K562 (cell line): ENCODE data around the gene FRRS1L. TPM values are rescaled to one million over a fixed set of nuclear protein-coding genes. Genes with fewer than 3 reads are reported as not detected.

ENCODE experiments used
- MBD2 ChIP-seq: sonication (generic); IDR thresholded peaks from 2 replicates; pipeline ENCODE4 v1.6.1; 2016; ENCODE audit warnings: low read depth, borderline replicate concordance
- MCM7 ChIP-seq, 2 experiments: fragments of 450-650 bp; IDR thresholded peaks; 2 replicates each; pipeline ENCODE4 v1.6.1; 2016 to 2018
- NFRKB ChIP-seq: fragments of 450-650 bp; IDR thresholded peaks from 2 replicates; pipeline ENCODE4 v1.6.1; 2016; ENCODE audit warnings: low read depth
- PYGO2 ChIP-seq: fragments of 450-650 bp; IDR thresholded peaks from 2 replicates; pipeline ENCODE4 v1.6.1; 2016; ENCODE audit warnings: mild to moderate bottlenecking, missing genetic modification characterization, moderate library complexity, missing compliant biosample characterization
- RBM25 ChIP-seq: fragments of 200-400 bp; formaldehyde crosslinking; IDR thresholded peaks from 2 replicates; pipeline ENCODE4 v1.6.1; 2018; ENCODE audit warnings: low read length, low read depth, moderate library complexity; ENCODE audit not compliant: severe bottlenecking
- RFX1 ChIP-seq: fragments of 450-650 bp; IDR thresholded peaks from 2 replicates; pipeline ENCODE4 v1.6.1; 2016; ENCODE audit warnings: mild to moderate bottlenecking, moderate library complexity
- YBX1 ChIP-seq: fragments of 450-650 bp; IDR thresholded peaks from 2 replicates; pipeline ENCODE4 v1.7.1; 2016; ENCODE audit warnings: mild to moderate bottlenecking
- ZKSCAN1 ChIP-seq: fragments of 150-350 bp; IDR thresholded peaks from 2 replicates; pipeline ENCODE4 v1.6.1; 2016; ENCODE audit warnings: low read depth, low read length
- ZNF263 ChIP-seq: sonication (generic); formaldehyde crosslinking; IDR thresholded peaks from 2 replicates; pipeline ENCODE4 v1.8.0; 2022; ENCODE audit warnings: mild to moderate bottlenecking, missing genetic modification reagents, borderline replicate concordance
- polyA plus RNA-seq, 8 experiments: library from polyadenylated mRNA; depleted of rRNA in 4 of 8; stranded (reverse) in 5 of 8; unstranded in 3 of 8; fragments of >200 nt; fragmentation: Nextera tagmentation in 2 of 8; fragmentation: Illumina TruSeq in 1 of 8; extraction: Ambion mirVana in 2 of 8; extraction: Trizol in 1 of 8; gene quantifications; 2 replicates each; pipeline versions ENCODE4 v1.2.1 to v1.2.3, GENCODE V29; 2011 to 2014; ENCODE audit warnings: inconsistent platforms in 1 of 8, missing spikeins in 1 of 8
- total RNA-seq, 7 experiments: library from RNA; depleted of rRNA in 6 of 7; stranded (reverse); fragments of >200 nt in 6 of 7; fragmentation: Illumina TruSeq in 2 of 7; extraction: Trizol in 2 of 7; gene quantifications; 2 replicates each; pipeline versions ENCODE4 v1.2.1 to v1.2.3, GENCODE V29; 2011 to 2021; ENCODE audit warnings: low replicate concordance in 1 of 7
- TF ChIP-seq, protein P1 (sequence below): fragments of 450-650 bp; conservative IDR thresholded peaks from 2 replicates; pipeline ENCODE4 v1.6.1; 2016; ENCODE audit warnings: missing genetic modification characterization, low read depth, mild to moderate bottlenecking, missing compliant biosample characterization, moderate library complexity
- TF ChIP-seq, protein P2 (sequence below): sonication (generic); formaldehyde crosslinking; IDR thresholded peaks from 2 replicates; pipeline ENCODE4 v1.8.1; 2023; ENCODE audit warnings: mild to moderate bottlenecking, missing genetic modification reagents
- TF ChIP-seq, protein P3 (sequence below): IDR thresholded peaks from 2 replicates; pipeline ENCODE4 v1.6.1; 2016; ENCODE audit warnings: missing genetic modification characterization, missing compliant biosample characterization
- TF ChIP-seq, protein P4 (sequence below): fragments of 200-800 bp; sonication (Bioruptor generic); IDR thresholded peaks from 2 replicates; pipeline ENCODE4 v1.6.1; 2016; ENCODE audit warnings: missing genetic modification characterization, missing compliant biosample characterization
- TF ChIP-seq, protein P5 (sequence below): fragments of 450-650 bp; IDR thresholded peaks from 2 replicates; pipeline ENCODE4 v1.7.0; 2016; ENCODE audit warnings: borderline replicate concordance

FRRS1L gene
- total and polyA plus RNA-seq, 9 of the 15 experiments (the other 6 are each of a cell fraction or from before 2014, with no cell fraction given): under 0.01 to 0.04 (median 0.03) TPM; not detected in 5

DNA sequence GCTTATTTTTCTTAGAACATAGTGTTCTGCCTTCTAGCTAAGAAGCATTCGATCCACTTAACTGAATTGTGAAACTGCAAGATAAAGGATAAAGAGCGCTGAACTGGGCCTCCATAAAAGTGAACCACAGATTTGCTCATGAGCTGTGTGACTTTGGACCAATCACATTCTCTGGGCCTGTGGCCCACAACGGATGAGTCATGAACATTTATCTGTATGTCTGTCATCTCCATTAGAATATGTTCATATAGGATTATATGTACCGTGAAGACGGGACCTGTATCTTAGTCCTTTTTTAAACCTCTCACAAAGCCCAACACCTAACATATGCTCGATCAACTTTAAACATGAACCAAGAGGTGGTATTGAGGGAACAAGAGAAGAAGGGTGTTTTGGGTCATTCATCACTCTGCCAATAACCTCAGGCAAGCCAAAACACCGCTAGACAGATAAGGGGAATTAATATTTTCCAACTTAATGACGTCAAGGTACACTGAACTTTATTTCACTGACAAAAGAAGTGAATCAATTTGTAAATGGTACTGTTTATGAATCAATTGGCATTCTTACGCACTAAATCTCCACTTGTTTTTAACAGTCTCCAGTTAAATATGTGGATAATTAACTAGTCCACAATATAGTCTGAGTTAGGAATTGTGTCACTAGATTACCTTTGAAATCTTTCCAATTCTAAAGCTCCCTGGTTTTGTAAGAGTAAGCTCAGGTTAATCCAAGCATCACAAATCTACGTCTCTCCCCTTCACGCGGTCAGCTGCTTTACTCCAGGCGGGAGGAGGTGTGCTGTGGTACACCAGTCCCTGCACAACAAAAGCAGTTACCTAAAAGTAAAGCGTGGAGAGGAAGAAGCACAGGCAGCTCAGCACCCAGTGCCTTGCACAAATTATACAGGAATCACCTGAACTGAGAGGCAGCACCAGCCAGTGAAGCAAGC, 48.9 kb downstream of the FRRS1L start (continued):
- TF ChIP-seq, protein P1, sequence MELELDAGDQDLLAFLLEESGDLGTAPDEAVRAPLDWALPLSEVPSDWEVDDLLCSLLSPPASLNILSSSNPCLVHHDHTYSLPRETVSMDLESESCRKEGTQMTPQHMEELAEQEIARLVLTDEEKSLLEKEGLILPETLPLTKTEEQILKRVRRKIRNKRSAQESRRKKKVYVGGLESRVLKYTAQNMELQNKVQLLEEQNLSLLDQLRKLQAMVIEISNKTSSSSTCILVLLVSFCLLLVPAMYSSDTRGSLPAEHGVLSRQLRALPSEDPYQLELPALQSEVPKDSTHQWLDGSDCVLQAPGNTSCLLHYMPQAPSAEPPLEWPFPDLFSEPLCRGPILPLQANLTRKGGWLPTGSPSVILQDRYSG (tag): no peak
- TF ChIP-seq RBM25 (peak; percentile 77), MBD2 (no peak), RFX1 (no peak), ZNF263 (no peak), ZKSCAN1 (no peak), YBX1 (no peak), NFRKB (no peak), PYGO2 (no peak), MCM7 (IDR thresholded peaks at IDR 0.05) (no peak)
- TF ChIP-seq, protein P2, sequence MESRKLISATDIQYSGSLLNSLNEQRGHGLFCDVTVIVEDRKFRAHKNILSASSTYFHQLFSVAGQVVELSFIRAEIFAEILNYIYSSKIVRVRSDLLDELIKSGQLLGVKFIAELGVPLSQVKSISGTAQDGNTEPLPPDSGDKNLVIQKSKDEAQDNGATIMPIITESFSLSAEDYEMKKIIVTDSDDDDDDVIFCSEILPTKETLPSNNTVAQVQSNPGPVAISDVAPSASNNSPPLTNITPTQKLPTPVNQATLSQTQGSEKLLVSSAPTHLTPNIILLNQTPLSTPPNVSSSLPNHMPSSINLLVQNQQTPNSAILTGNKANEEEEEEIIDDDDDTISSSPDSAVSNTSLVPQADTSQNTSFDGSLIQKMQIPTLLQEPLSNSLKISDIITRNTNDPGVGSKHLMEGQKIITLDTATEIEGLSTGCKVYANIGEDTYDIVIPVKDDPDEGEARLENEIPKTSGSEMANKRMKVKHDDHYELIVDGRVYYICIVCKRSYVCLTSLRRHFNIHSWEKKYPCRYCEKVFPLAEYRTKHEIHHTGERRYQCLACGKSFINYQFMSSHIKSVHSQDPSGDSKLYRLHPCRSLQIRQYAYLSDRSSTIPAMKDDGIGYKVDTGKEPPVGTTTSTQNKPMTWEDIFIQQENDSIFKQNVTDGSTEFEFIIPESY (CRISPR knock-in tag): no peak
- TF ChIP-seq, protein P3, sequence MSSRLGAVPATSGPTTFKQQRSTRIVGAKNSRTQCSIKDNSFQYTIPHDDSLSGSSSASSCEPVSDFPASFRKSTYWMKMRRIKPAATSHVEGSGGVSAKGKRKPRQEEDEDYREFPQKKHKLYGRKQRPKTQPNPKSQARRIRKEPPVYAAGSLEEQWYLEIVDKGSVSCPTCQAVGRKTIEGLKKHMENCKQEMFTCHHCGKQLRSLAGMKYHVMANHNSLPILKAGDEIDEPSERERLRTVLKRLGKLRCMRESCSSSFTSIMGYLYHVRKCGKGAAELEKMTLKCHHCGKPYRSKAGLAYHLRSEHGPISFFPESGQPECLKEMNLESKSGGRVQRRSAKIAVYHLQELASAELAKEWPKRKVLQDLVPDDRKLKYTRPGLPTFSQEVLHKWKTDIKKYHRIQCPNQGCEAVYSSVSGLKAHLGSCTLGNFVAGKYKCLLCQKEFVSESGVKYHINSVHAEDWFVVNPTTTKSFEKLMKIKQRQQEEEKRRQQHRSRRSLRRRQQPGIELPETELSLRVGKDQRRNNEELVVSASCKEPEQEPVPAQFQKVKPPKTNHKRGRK (tag): no peak
- TF ChIP-seq, protein P4, sequence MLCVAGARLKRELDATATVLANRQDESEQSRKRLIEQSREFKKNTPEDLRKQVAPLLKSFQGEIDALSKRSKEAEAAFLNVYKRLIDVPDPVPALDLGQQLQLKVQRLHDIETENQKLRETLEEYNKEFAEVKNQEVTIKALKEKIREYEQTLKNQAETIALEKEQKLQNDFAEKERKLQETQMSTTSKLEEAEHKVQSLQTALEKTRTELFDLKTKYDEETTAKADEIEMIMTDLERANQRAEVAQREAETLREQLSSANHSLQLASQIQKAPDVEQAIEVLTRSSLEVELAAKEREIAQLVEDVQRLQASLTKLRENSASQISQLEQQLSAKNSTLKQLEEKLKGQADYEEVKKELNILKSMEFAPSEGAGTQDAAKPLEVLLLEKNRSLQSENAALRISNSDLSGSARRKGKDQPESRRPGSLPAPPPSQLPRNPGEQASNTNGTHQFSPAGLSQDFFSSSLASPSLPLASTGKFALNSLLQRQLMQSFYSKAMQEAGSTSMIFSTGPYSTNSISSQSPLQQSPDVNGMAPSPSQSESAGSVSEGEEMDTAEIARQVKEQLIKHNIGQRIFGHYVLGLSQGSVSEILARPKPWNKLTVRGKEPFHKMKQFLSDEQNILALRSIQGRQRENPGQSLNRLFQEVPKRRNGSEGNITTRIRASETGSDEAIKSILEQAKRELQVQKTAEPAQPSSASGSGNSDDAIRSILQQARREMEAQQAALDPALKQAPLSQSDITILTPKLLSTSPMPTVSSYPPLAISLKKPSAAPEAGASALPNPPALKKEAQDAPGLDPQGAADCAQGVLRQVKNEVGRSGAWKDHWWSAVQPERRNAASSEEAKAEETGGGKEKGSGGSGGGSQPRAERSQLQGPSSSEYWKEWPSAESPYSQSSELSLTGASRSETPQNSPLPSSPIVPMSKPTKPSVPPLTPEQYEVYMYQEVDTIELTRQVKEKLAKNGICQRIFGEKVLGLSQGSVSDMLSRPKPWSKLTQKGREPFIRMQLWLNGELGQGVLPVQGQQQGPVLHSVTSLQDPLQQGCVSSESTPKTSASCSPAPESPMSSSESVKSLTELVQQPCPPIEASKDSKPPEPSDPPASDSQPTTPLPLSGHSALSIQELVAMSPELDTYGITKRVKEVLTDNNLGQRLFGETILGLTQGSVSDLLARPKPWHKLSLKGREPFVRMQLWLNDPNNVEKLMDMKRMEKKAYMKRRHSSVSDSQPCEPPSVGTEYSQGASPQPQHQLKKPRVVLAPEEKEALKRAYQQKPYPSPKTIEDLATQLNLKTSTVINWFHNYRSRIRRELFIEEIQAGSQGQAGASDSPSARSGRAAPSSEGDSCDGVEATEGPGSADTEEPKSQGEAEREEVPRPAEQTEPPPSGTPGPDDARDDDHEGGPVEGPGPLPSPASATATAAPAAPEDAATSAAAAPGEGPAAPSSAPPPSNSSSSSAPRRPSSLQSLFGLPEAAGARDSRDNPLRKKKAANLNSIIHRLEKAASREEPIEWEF: peak; percentile 38; the same call in 1 of the 2 replicates
- TF ChIP-seq, protein P5, sequence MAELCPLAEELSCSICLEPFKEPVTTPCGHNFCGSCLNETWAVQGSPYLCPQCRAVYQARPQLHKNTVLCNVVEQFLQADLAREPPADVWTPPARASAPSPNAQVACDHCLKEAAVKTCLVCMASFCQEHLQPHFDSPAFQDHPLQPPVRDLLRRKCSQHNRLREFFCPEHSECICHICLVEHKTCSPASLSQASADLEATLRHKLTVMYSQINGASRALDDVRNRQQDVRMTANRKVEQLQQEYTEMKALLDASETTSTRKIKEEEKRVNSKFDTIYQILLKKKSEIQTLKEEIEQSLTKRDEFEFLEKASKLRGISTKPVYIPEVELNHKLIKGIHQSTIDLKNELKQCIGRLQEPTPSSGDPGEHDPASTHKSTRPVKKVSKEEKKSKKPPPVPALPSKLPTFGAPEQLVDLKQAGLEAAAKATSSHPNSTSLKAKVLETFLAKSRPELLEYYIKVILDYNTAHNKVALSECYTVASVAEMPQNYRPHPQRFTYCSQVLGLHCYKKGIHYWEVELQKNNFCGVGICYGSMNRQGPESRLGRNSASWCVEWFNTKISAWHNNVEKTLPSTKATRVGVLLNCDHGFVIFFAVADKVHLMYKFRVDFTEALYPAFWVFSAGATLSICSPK: no peak
